H1 (cell line): Measurements from ENCODE around the gene RHOBTB1. TPM values are rescaled to one million over a fixed set of nuclear protein-coding genes. Genes with fewer than 3 reads are reported as not detected.

Experiments
- CTCF ChIA-PET: fragments of 300-600 bp; sonication (Branson Sonifier 250); formaldehyde crosslinking; loops from one replicate; lab custom pipeline; 2021; ENCODE audit not compliant: partially characterized antibody; lab: Charles Lee
- POLR2A ChIA-PET: fragments of 300-600 bp; sonication (Branson Sonifier 250); formaldehyde crosslinking; loops from one replicate; lab custom pipeline; 2021; ENCODE audit warnings: inconsistent platforms; ENCODE audit not compliant: partially characterized antibody; lab: Charles Lee
- DNase-seq, 2 experiments: peaks; one replicate each; pipeline versions ENCODE4 v3.0.0 to v3.0.0-alpha.2; 2010 to 2022; ENCODE audit warnings: low spot score in 2 of 2, low read depth in 1 of 2, mixed read lengths in 1 of 2
- FAIRE-seq: peaks from 2 replicates; lab custom pipeline; 2011; peaks lifted over from hg19 to GRCh38; lab: Jason Lieb, UNC
- H2AFZ ChIP-seq: 2 replicates; pipeline ENCODE4 v1.8.1; 2012; ENCODE audit warnings: low read length, inconsistent platforms
- H2AK5ac ChIP-seq: 2 replicates; pipeline ENCODE4 v1.6.1; 2013; ENCODE audit warnings: low read depth, low read length
- H2BK120ac ChIP-seq: replicated peaks from 2 replicates; pipeline ENCODE3; 2013; ENCODE audit warnings: low read depth, low read length, inconsistent platforms
- H2BK12ac ChIP-seq: 2 replicates; pipeline ENCODE4 v1.6.1; 2013; ENCODE audit warnings: low read depth, low read length
- H2BK15ac ChIP-seq: 2 replicates; pipeline ENCODE4 v1.6.1; 2013; ENCODE audit warnings: low read length
- H2BK20ac ChIP-seq: 2 replicates; pipeline ENCODE4 v1.6.1; 2013; ENCODE audit warnings: low read length
- H2BK5ac ChIP-seq: 2 replicates; pipeline ENCODE4 v1.6.1; 2013; ENCODE audit warnings: low read depth, low read length
- H3K14ac ChIP-seq: 2 replicates; pipeline ENCODE4 v1.6.1; 2013; ENCODE audit warnings: inconsistent platforms; ENCODE audit not compliant: insufficient read length
- H3K18ac ChIP-seq: 2 replicates; pipeline ENCODE4 v1.6.1; 2013; ENCODE audit warnings: low read length; ENCODE audit errors: extremely low read depth
- H3K23ac ChIP-seq: 2 replicates; pipeline ENCODE4 v1.6.1; 2013; ENCODE audit warnings: inconsistent platforms; ENCODE audit not compliant: insufficient read length
- H3K23me2 ChIP-seq: 2 replicates; pipeline ENCODE4 v1.6.1; 2013; ENCODE audit warnings: low read depth, low read length
- H3K27ac ChIP-seq: 2 replicates; pipeline ENCODE4 v1.6.1; 2011; ENCODE audit warnings: low read depth, low read length, inconsistent platforms
- H3K27me3 ChIP-seq, 4 experiments: replicated peaks in 1 of 4; 1 replicate in 1 of 4; 2 replicates in 3 of 4; pipeline versions ENCODE4 v1.6.1 to v1.8.1; 2011 to 2013; ENCODE audit warnings: low read length in 3 of 4, mild to moderate bottlenecking in 3 of 4, inconsistent platforms in 2 of 4, mixed read lengths in 2 of 4, moderate library complexity in 1 of 4; ENCODE audit not compliant: control insufficient read depth in 3 of 4, insufficient read depth in 3 of 4; ENCODE audit errors: extremely low read depth in 1 of 4
- H3K36me3 ChIP-seq, 4 experiments: 2 replicates each; pipeline versions ENCODE4 v1.6.1 to v1.8.1; 2011 to 2013; ENCODE audit warnings: mild to moderate bottlenecking in 4 of 4, low read length in 3 of 4, moderate library complexity in 2 of 4, control low read depth in 1 of 4, inconsistent platforms in 1 of 4; ENCODE audit not compliant: insufficient read depth in 4 of 4, control insufficient read depth in 2 of 4
- H3K4ac ChIP-seq: replicated peaks from 2 replicates; pipeline ENCODE3; 2013; ENCODE audit warnings: low read length, low read depth, mixed read lengths, inconsistent platforms; ENCODE audit not compliant: insufficient read length
- H3K4me1 ChIP-seq, 4 experiments: replicated peaks in 1 of 4; 1 replicate in 1 of 4; 2 replicates in 3 of 4; pipeline versions ENCODE4 v1.6.1 to v1.8.1; 2011 to 2013; ENCODE audit warnings: low read length in 3 of 4, inconsistent platforms in 2 of 4, mixed read lengths in 1 of 4; ENCODE audit not compliant: insufficient read depth in 4 of 4, control insufficient read depth in 3 of 4
- H3K4me2 ChIP-seq, 2 experiments: 2 replicates each; pipeline versions ENCODE4 v1.6.1 to v1.8.1; 2011 to 2013; ENCODE audit warnings: low read depth in 2 of 2, low read length in 2 of 2, control low read depth in 1 of 2, inconsistent platforms in 1 of 2, mild to moderate bottlenecking in 1 of 2; ENCODE audit not compliant: insufficient read depth in 1 of 2
- H3K4me3 ChIP-seq, 4 experiments: fragments of 200-600, 300-600 bp in 1 of 4; sonication (generic), shearing (Covaris generic), sonication (Bioruptor Twin) in 1 of 4; 2 replicates each; pipeline versions ENCODE4 v1.5.1 to v1.8.1; 2011 to 2016; ENCODE audit warnings: low read length in 4 of 4, low read depth in 3 of 4, control low read depth in 2 of 4, inconsistent platforms in 2 of 4, mild to moderate bottlenecking in 2 of 4, mixed read lengths in 1 of 4, moderate library complexity in 1 of 4; ENCODE audit not compliant: insufficient read depth in 2 of 4; ENCODE audit errors: extremely low read depth in 1 of 4
- H3K56ac ChIP-seq: replicated peaks from 2 replicates; pipeline ENCODE3; 2013; ENCODE audit warnings: low read depth, mild to moderate bottlenecking, mixed read lengths, low read length, inconsistent platforms; ENCODE audit not compliant: insufficient read length
- H3K79me1 ChIP-seq: 2 replicates; pipeline ENCODE4 v1.6.1; 2013; ENCODE audit warnings: low read depth, low read length, control low read depth
- H3K79me2 ChIP-seq, 2 experiments: 2 replicates each; pipeline versions ENCODE4 v1.6.1 to v1.8.1; 2012 to 2013; ENCODE audit warnings: low read length in 2 of 2, mild to moderate bottlenecking in 2 of 2, inconsistent platforms in 1 of 2; ENCODE audit not compliant: insufficient read depth in 2 of 2, control insufficient read depth in 1 of 2
- H3K9ac ChIP-seq, 4 experiments: replicated peaks in 1 of 4; 1 replicate in 1 of 4; 2 replicates in 3 of 4; pipeline versions ENCODE4 v1.6.1 to v1.8.1; 2011 to 2013; ENCODE audit warnings: low read depth in 3 of 4, low read length in 3 of 4, control low read depth in 2 of 4, mild to moderate bottlenecking in 2 of 4, moderate library complexity in 2 of 4, inconsistent platforms in 1 of 4; ENCODE audit errors: extremely low read depth in 1 of 4
- H3K9me3 ChIP-seq, 2 experiments: 2 replicates each; pipeline versions ENCODE4 v1.6.1 to v1.8.1; 2012 to 2013; ENCODE audit warnings: mild to moderate bottlenecking in 2 of 2, moderate library complexity in 2 of 2, control low read depth in 1 of 2, inconsistent platforms in 1 of 2, low read depth in 1 of 2, low read length in 1 of 2, mixed read lengths in 1 of 2; ENCODE audit not compliant: insufficient read depth in 2 of 2
- H4K20me1 ChIP-seq, 2 experiments: replicated peaks in 1 of 2; 2 replicates each; pipeline versions ENCODE3 to v1.8.1; 2011 to 2013; ENCODE audit warnings: inconsistent platforms in 2 of 2, low read length in 2 of 2, mild to moderate bottlenecking in 1 of 2; ENCODE audit not compliant: insufficient read depth in 2 of 2, control insufficient read depth in 1 of 2
- H4K5ac ChIP-seq: 2 replicates; pipeline ENCODE4 v1.6.1; 2013; ENCODE audit warnings: low read length, low read depth, mixed read lengths, inconsistent platforms; ENCODE audit not compliant: insufficient read length
- H4K8ac ChIP-seq: 2 replicates; pipeline ENCODE4 v1.8.0; 2013; ENCODE audit warnings: mild to moderate bottlenecking, moderate library complexity, low read length, inconsistent platforms; ENCODE audit not compliant: insufficient read depth; ENCODE audit errors: extremely low read depth
- H4K91ac ChIP-seq: replicated peaks from 2 replicates; pipeline ENCODE3; 2013; ENCODE audit warnings: low read length, mixed read lengths, inconsistent platforms; ENCODE audit not compliant: insufficient read length
- BACH1 ChIP-seq: IDR thresholded peaks from 2 replicates; pipeline ENCODE4 v1.6.1; 2012; ENCODE audit warnings: low read length, improper control_type of control experiment
- CHD1 ChIP-seq: IDR thresholded peaks from 2 replicates; pipeline ENCODE4 v1.6.1; 2012; ENCODE audit warnings: low read depth, low read length, improper control_type of control experiment
- E2F6 ChIP-seq: IDR thresholded peaks from 2 replicates; pipeline ENCODE4 v1.6.1; 2012; ENCODE audit warnings: inconsistent platforms
- NANOG ChIP-seq: IDR thresholded peaks from 2 replicates; pipeline ENCODE4 v1.6.1; 2011; ENCODE audit warnings: low read length, low read depth, mild to moderate bottlenecking, inconsistent platforms; ENCODE audit not compliant: insufficient read depth, poor library complexity, severe bottlenecking
- POLR2AphosphoS5 ChIP-seq: IDR thresholded peaks from 2 replicates; pipeline ENCODE4 v1.6.1; 2011; ENCODE audit warnings: low read depth, low read length
- RNF2 ChIP-seq: fragments of 200-900, 300-1000 bp; sonication (generic); IDR thresholded peaks from 2 replicates; pipeline ENCODE4 v1.7.1; 2016; ENCODE audit warnings: borderline replicate concordance, low read depth, mild to moderate bottlenecking, antibody characterized with exemption, low read length; ENCODE audit not compliant: poor library complexity, severe bottlenecking; ENCODE audit errors: missing control alignments
- RXRA ChIP-seq: IDR thresholded peaks from 2 replicates; pipeline ENCODE4 v1.6.1; 2011; ENCODE audit warnings: low read depth, mild to moderate bottlenecking, low read length, moderate library complexity; ENCODE audit not compliant: insufficient read depth
- SP1 ChIP-seq: IDR thresholded peaks from 2 replicates; pipeline ENCODE4 v1.6.1; 2011; ENCODE audit warnings: low read depth, low read length
- SP4 ChIP-seq: IDR thresholded peaks from 2 replicates; pipeline ENCODE4 v1.6.1; 2012; ENCODE audit warnings: low read length, inconsistent platforms
- TAF7 ChIP-seq: optimal IDR thresholded peaks from 2 replicates; pipeline ENCODE3; 2011; ENCODE audit warnings: low read depth, mild to moderate bottlenecking, inconsistent platforms, low read length, moderate library complexity, borderline replicate concordance
- TCF12 ChIP-seq: IDR thresholded peaks from 2 replicates; pipeline ENCODE4 v1.6.1; 2011; ENCODE audit warnings: low read depth, mild to moderate bottlenecking, low read length
- USF2 ChIP-seq: IDR thresholded peaks from 2 replicates; pipeline ENCODE4 v1.6.1; 2011; ENCODE audit warnings: low read length, improper control_type of control experiment
- ZNF274 ChIP-seq: IDR thresholded peaks from 2 replicates; pipeline ENCODE4 v1.7.0; 2012; ENCODE audit warnings: low read length, borderline replicate concordance; ENCODE audit errors: extremely low read depth
- WGBS, 2 experiments: shearing (Covaris generic) in 1 of 2; methylation state at CpG; one replicate each; pipeline versions ENCODE4 v1.1.6 to v1.1.7; 2013 to 2015; ENCODE audit warnings: low lambda C conversion rate in 2 of 2, mixed read lengths in 2 of 2, inconsistent platforms in 1 of 2, low coverage in 1 of 2, missing lambda C conversion rate in 1 of 2; ENCODE audit not compliant: insufficient replicate concordance in 2 of 2, insufficient coverage in 1 of 2, insufficient read length in 1 of 2; ENCODE audit errors: extremely low coverage in 1 of 2, missing lambda C conversion rate in 1 of 2; 5-methylcytosine and 5-hydroxymethylcytosine counted together
- polyA plus RNA-seq, 7 experiments: library from polyadenylated mRNA; depleted of rRNA in 3 of 7; stranded (reverse) in 5 of 7; unstranded in 2 of 7; fragments of >200 nt in 5 of 7; fragments of 200-250 nt in 2 of 7; gene quantifications; 1 replicate in 5 of 7; 2 replicates in 1 of 7; 4 replicates in 1 of 7; pipeline versions ENCODE4 v1.2.1 to v1.2.3, GENCODE V29; 2011 to 2013; ENCODE audit warnings: missing spikeins in 2 of 7, mixed read lengths in 2 of 7
- total RNA-seq: library from RNA; stranded (reverse); fragmentation: NEBNext Ultra II Directional; extraction: Animal tissue kit (Norgen Biotek cat#: 25700); gene quantifications from 2 replicates; pipeline ENCODE4 v1.2.1, GENCODE V29; 2021

RHOBTB1 gene
- total and polyA plus RNA-seq, 2 of the 8 experiments (the other 6 are each of a cell fraction or from before 2014, with no cell fraction given): 6.1 to 7.4 TPM

GRCh38 chr10:60970526-60970925 is 26.5 kb upstream of the RHOBTB1 start:
- H3K4me1 ChIP-seq: no peaks in the 10 kb centered on the region
- H3K79me2 ChIP-seq: no peaks in the 10 kb centered on the region
- no peak overlapping the region for H4K5ac ChIP-seq
- H3K4me2 ChIP-seq: no peak overlapping the region
- no peak overlapping the region for H3K23ac ChIP-seq
- H3K4ac ChIP-seq: no peak overlapping the region
- no peak overlapping the region for H4K91ac ChIP-seq
- no peak overlapping the region for H3K14ac ChIP-seq
- H2BK15ac ChIP-seq: no peak overlapping the region
- H2BK120ac ChIP-seq: no peak overlapping the region
- WGBS, 2 experiments: 97% methylated on average over 3 of the region's 3 CpGs; no CpG with 5 or more reads in 1 of the 2 experiments
- H3K56ac ChIP-seq: no peak overlapping the region
- H3K18ac ChIP-seq: no peak overlapping the region
- no peak overlapping the region for H4K8ac ChIP-seq
- no peaks in the 10 kb centered on the region for H3K36me3 ChIP-seq
- no peak overlapping the region for H2AFZ ChIP-seq
- H4K20me1 ChIP-seq: no peaks in the 10 kb centered on the region
- H3K9ac ChIP-seq: no peak overlapping the region
- no peak overlapping the region for H2BK12ac ChIP-seq
- H3K27me3 ChIP-seq: no peaks in the 10 kb centered on the region
- DNase-seq: no peak
- no peak for FAIRE-seq
- no peaks in the 10 kb centered on the region for H3K23me2 ChIP-seq
- no peak overlapping the region for H2AK5ac ChIP-seq
- no peaks in the 10 kb centered on the region for H3K79me1 ChIP-seq
- POLR2A ChIA-PET: no interaction called here
- H2BK5ac ChIP-seq: no peak overlapping the region
- CTCF ChIA-PET: interaction anchor here (1.1 kb wide), 1 partner anchor 152 kb away, joined by 3 read pairs; no protein-coding TSS in a partner anchor
- no peak overlapping the region for H2BK20ac ChIP-seq
- H3K9me3 ChIP-seq: no peaks in the 10 kb centered on the region
- H3K27ac ChIP-seq: no peak overlapping the region
- no peak overlapping the region for H3K4me3 ChIP-seq
- no peak for TF ChIP-seq ZNF274
- no peak for TF ChIP-seq BACH1
- no peak for TF ChIP-seq SP4
- no peak for TF ChIP-seq TCF12
- TF ChIP-seq POLR2AphosphoS5: no peak
- no peak for TF ChIP-seq RXRA
- no peak for TF ChIP-seq USF2
- no peak for TF ChIP-seq SP1
- no peak for TF ChIP-seq TAF7
- no peak for TF ChIP-seq RNF2
- TF ChIP-seq CHD1: no peak
- no peak for TF ChIP-seq E2F6
- no peak for TF ChIP-seq NANOG
